ENCODE results near the gene UBE2Q2. TPM values are rescaled to one million over a fixed set of nuclear protein-coding genes. Genes with fewer than 3 reads are reported as not detected.
"Not testable (repeated sequence)": the region's sequence is repeated elsewhere in the genome, so short reads cannot be mapped to it uniquely, and the experiment has no call there.

The UBE2Q2 gene
- polyA plus RNA-seq, 1 donor (not counting 4 experiments of a cell fraction or from before 2014, with no cell fraction given): 33.9 TPM

GRCh38 chr15:75868019-75868418, 24.8 kb downstream of the UBE2Q2 start:
- DNase-seq (ENCODE audit: low read depth, low spot score) (no peak), FAIRE-seq (no peak)
- Histone ChIP-seq H3K79me2 (ENCODE audit: control insufficient read depth, insufficient read depth, low read length) (peaks cover 4% of the 10 kb centered on the region), H3K9me1 (ENCODE audit: control insufficient read depth, extremely low read depth, insufficient read depth, low read length) (no peaks in the 10 kb centered on the region), H3K4me3 (ENCODE audit: control insufficient read depth in 2 of 3, extremely low read depth in 1 of 3, insufficient read depth in 2 of 3, low read depth in 1 of 3, low read length in 3 of 3) (no peak overlapping the region), H3K36me3 (ENCODE audit: control insufficient read depth in 2 of 2, extremely low read depth in 1 of 2, insufficient read depth in 2 of 2, low read length in 2 of 2) (peaks cover 3 to 9% of the 10 kb centered on the region in 2 experiments), H4K20me1 (ENCODE audit: control insufficient read depth, extremely low read depth, insufficient read depth, low read length) (no peaks in the 10 kb centered on the region), H3K27ac (ENCODE audit: control insufficient read depth, insufficient read depth, low read length) (no peak overlapping the region), H3K9ac (ENCODE audit: control insufficient read depth, extremely low read depth, insufficient read depth, low read length) (no peak overlapping the region), H3K4me1 (ENCODE audit: control insufficient read depth, extremely low read depth, insufficient read depth, low read length) (no peaks in the 10 kb centered on the region), H2AFZ (ENCODE audit: control insufficient read depth, low read length) (no peak overlapping the region), H3K9me3 (ENCODE audit: control insufficient read depth, low read depth, low read length) (no peaks in the 10 kb centered on the region), H3K27me3 (ENCODE audit: control insufficient read depth, extremely low read depth, insufficient read depth, low read length) (no peaks in the 10 kb centered on the region), H3K4me2 (ENCODE audit: control insufficient read depth, extremely low read depth, insufficient read depth, low read depth, low read length) (no peak overlapping the region)
- dilution Hi-C loops (cut with MboI; ENCODE audit: extremely low pct_ligation_motif_present, low sequenced_read_pairs): no loop called here
- TF ChIP-seq CTCF (optimal IDR thresholded peaks at IDR 0.05 in 1 of 3, IDR thresholded peaks at IDR 0.05 in 1 of 3, conservative IDR thresholded peaks at IDR 0.05 in 1 of 3; ENCODE audit: extremely low read depth in 1 of 3, insufficient read depth in 2 of 3, low read length in 3 of 3): no peak
- TF ChIP-seq EZH2 (IDR thresholded peaks at IDR 0.05; ENCODE audit: low read length): no peak

- TF ChIP-seq CTCF (optimal IDR thresholded peaks at IDR 0.05 in 1 of 3, IDR thresholded peaks at IDR 0.05 in 1 of 3, conservative IDR thresholded peaks at IDR 0.05 in 1 of 3; ENCODE audit: extremely low read depth in 1 of 3, insufficient read depth in 2 of 3, low read length in 3 of 3) (no peak), EZH2 (IDR thresholded peaks at IDR 0.05; ENCODE audit: low read length) (no peak)
- Histone ChIP-seq H3K27me3 (ENCODE audit: control insufficient read depth, extremely low read depth, insufficient read depth, low read length) (no peaks in the 10 kb centered on the region), H3K4me2 (ENCODE audit: control insufficient read depth, extremely low read depth, insufficient read depth, low read depth, low read length) (no peak overlapping the region), H3K9me1 (ENCODE audit: control insufficient read depth, extremely low read depth, insufficient read depth, low read length) (no peaks in the 10 kb centered on the region), H3K4me3 (ENCODE audit: control insufficient read depth in 2 of 3, extremely low read depth in 1 of 3, insufficient read depth in 2 of 3, low read depth in 1 of 3, low read length in 3 of 3) (no peak overlapping the region), H3K27ac (ENCODE audit: control insufficient read depth, insufficient read depth, low read length) (no peak overlapping the region), H2AFZ (ENCODE audit: control insufficient read depth, low read length) (no peak overlapping the region), H3K4me1 (ENCODE audit: control insufficient read depth, extremely low read depth, insufficient read depth, low read length) (no peaks in the 10 kb centered on the region), H3K36me3 (ENCODE audit: control insufficient read depth in 2 of 2, extremely low read depth in 1 of 2, insufficient read depth in 2 of 2, low read length in 2 of 2) (peaks cover 9 to 10% of the 10 kb centered on the region in 2 experiments), H4K20me1 (ENCODE audit: control insufficient read depth, extremely low read depth, insufficient read depth, low read length) (no peaks in the 10 kb centered on the region), H3K79me2 (ENCODE audit: control insufficient read depth, insufficient read depth, low read length) (peaks cover 4% of the 10 kb centered on the region), H3K9ac (ENCODE audit: control insufficient read depth, extremely low read depth, insufficient read depth, low read length) (no peak overlapping the region), H3K9me3 (ENCODE audit: control insufficient read depth, low read depth, low read length) (no peaks in the 10 kb centered on the region)
- dilution Hi-C loops (cut with MboI; ENCODE audit: extremely low pct_ligation_motif_present, low sequenced_read_pairs): no loop called here
- DNase-seq (ENCODE audit: low read depth, low spot score) (no peak), FAIRE-seq (no peak)
Measured at GRCh38 chr15:75869446-75869845, 26.2 kb downstream of the UBE2Q2 start.

- H3K27ac ChIP-seq (ENCODE audit: control insufficient read depth, insufficient read depth, low read length); FAIRE-seq; H3K4me3 ChIP-seq (ENCODE audit: control insufficient read depth in 2 of 3, extremely low read depth in 1 of 3, insufficient read depth in 2 of 3, low read depth in 1 of 3, low read length in 3 of 3); H3K27me3 ChIP-seq (ENCODE audit: control insufficient read depth, extremely low read depth, insufficient read depth, low read length); dilution Hi-C loops (cut with MboI; ENCODE audit: extremely low pct_ligation_motif_present, low sequenced_read_pairs); H3K4me2 ChIP-seq (ENCODE audit: control insufficient read depth, extremely low read depth, insufficient read depth, low read depth, low read length); DNase-seq (ENCODE audit: low read depth, low spot score); H3K9me3 ChIP-seq (ENCODE audit: control insufficient read depth, low read depth, low read length); H3K79me2 ChIP-seq (ENCODE audit: control insufficient read depth, insufficient read depth, low read length); H3K4me1 ChIP-seq (ENCODE audit: control insufficient read depth, extremely low read depth, insufficient read depth, low read length); H3K9me1 ChIP-seq (ENCODE audit: control insufficient read depth, extremely low read depth, insufficient read depth, low read length); H2AFZ ChIP-seq (ENCODE audit: control insufficient read depth, low read length); H3K9ac ChIP-seq (ENCODE audit: control insufficient read depth, extremely low read depth, insufficient read depth, low read length); H4K20me1 ChIP-seq (ENCODE audit: control insufficient read depth, extremely low read depth, insufficient read depth, low read length): not testable (repeated sequence)
- peaks cover 9 to 11% of the 10 kb centered on the region in 2 experiments for H3K36me3 ChIP-seq (ENCODE audit: control insufficient read depth in 2 of 2, extremely low read depth in 1 of 2, insufficient read depth in 2 of 2, low read length in 2 of 2)
Measured at GRCh38 chr15:75871589-75871988, 28.3 kb downstream of the UBE2Q2 start.

All from keratinocyte (primary cell).